ENCODE data around the gene LAMP5.

Gene LAMP5

DNA sequence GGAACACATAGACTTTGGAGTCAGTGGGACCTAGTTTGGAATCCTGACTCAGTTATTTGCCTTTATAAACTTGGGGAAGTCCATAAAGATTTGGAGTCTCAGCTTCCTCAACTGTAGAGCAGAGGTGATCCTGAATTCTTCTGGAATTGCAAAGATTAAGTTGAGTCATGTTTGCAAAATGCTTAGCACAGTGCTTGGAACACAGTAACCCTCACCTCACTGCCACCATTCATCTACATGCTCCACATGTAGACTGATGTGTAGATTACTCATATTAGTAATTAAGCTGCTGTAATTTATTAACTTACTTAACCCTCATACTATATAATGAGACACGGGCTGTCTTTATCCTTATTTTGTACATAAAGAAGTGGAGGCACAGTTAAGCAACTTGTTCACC lies 61.4 kb downstream of the LAMP5 start:
- TF ChIP-seq, protein P1, sequence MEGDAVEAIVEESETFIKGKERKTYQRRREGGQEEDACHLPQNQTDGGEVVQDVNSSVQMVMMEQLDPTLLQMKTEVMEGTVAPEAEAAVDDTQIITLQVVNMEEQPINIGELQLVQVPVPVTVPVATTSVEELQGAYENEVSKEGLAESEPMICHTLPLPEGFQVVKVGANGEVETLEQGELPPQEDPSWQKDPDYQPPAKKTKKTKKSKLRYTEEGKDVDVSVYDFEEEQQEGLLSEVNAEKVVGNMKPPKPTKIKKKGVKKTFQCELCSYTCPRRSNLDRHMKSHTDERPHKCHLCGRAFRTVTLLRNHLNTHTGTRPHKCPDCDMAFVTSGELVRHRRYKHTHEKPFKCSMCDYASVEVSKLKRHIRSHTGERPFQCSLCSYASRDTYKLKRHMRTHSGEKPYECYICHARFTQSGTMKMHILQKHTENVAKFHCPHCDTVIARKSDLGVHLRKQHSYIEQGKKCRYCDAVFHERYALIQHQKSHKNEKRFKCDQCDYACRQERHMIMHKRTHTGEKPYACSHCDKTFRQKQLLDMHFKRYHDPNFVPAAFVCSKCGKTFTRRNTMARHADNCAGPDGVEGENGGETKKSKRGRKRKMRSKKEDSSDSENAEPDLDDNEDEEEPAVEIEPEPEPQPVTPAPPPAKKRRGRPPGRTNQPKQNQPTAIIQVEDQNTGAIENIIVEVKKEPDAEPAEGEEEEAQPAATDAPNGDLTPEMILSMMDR (IDR thresholded peaks at IDR 0.05): no peak
- TF ChIP-seq ZFX (IDR thresholded peaks at IDR 0.05; ENCODE audit: borderline replicate concordance): no peak
- no peak overlapping the region for H3K27ac ChIP-seq

DNA sequence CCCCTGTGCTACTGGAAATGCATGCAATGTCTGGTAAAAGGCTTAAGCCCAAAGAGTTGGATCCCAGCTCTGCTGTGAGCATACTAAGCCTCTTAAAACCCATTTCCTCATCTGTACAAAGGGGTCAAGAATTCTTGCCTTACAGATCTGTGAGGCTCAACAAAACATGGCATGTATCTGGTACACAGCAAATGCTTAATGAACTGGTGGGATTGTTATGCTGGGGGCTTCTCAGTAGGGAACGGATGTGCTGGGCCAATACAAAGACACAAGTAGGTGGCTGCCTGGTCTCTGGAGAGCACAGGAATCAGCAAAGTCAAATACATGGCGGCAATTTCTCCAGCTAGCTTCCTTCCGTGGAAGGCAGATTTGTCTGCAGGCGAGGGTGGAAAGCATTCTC lies 62.3 kb downstream of the LAMP5 start:
- no peak overlapping the region for H3K27ac ChIP-seq
- TF ChIP-seq, protein P1 (IDR thresholded peaks at IDR 0.05): no peak
- TF ChIP-seq ZFX (IDR thresholded peaks at IDR 0.05; ENCODE audit: borderline replicate concordance): no peak

DNA sequence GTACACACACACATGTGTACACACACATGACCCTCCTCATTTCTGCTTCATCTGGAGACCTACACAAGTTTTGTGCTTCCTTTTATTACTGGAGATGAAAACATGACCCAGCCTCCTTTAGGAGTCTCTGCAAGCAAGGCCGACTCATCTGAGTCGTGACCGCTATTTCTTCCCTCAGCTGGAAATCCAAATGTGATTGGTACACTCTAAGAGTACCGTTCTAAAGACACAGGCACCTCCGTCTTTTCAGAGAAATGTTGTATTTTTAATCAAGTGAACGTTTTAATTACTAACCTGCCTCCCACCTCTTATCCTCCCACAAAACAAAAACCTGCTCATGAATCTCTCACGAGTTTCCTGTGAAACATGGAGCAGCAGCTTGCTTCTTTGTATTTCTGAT lies 63.0 kb downstream of the LAMP5 start:
- no peak for TF ChIP-seq ZFX (IDR thresholded peaks at IDR 0.05; ENCODE audit: borderline replicate concordance)
- TF ChIP-seq, protein P1 (IDR thresholded peaks at IDR 0.05): no peak

DNA sequence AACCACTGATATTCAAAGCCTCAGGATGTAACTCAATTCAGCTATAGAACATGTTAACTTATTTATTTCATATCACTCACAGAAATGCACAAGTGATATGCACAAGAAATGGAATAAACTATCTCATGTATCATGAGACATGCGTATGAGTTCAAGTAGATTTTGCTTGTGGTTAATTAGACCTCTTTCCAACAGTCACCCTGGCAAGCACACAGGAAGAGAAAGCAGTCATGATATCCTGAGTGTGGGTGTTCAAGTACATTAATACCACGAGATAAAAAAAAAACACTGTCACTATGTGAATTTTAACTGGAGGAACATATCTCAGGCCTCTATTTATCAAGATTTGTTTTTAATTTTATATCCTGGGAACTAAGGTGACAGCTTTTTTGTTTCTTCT lies 64.2 kb downstream of the LAMP5 start:
- TF ChIP-seq ZFX (IDR thresholded peaks at IDR 0.05; ENCODE audit: borderline replicate concordance): no peak
- H3K27ac ChIP-seq: no peak overlapping the region

More for the DNA sequence above, 63.0 kb downstream of the LAMP5 start:
- H3K27ac ChIP-seq: no peak overlapping the region

Data from 22Rv1 (cell line).